Activated gamma-delta T cell treated with Interleukin-2 at 50 U/mL for 16 hours (primary cell): ENCODE measurements around the gene E2F2.

Experiments used
- DNase-seq: peaks from one replicate; pipeline ENCODE4 v3.0.0-alpha.2; 2020

E2F2 gene

DNA sequence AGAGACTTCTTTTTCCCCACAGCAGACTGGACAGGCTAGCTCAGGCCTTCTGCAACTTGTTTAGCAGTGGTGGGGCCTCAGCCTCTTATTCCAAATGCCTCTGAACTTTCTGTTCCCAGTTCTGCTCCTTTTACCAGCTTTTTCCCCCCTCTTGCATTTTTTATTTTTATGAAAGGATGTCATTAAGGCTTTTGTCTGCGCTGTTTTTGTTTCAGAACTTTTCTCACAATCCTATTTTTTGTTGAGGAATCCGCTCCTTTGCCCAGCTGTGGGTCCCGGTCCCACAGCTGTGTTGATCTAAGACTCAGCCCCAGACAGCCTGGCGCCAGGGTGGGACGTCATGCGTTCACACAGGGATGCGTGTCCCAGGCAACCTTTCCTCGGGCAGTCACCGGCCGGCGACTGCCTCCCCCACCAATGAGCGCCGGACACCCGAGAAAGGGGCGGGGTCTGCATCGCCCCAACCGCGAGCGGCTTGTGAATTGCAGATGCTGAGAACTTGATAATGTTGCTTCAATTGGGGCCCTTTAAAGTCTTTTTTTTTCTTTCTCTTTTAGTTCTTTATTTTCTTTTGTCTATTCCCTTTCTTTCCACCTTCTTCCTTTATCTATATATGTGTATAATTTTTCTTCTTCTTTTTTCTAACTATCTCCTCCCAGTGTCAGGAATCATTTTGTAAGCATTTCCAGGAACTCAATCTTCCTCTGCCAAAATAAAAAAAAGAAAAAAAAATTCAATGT, 31.3 kb upstream of the E2F2 start:
- peak; percentile 28 for DNase-seq

DNA sequence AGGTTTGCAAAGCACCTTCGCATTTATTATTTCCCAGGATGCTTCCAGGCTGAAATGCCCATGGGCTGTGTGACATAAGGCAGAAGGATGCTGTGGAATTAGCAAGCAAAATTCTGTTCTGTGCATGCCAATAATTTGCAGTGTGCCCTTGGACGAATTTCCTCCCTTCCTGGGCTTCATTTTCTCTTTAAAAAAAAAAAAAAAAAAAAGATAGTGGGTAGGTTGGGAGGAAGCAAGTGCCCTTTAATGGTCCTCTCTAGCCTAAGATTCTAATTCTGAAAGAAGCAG, 30.7 kb upstream of the E2F2 start:
- DNase-seq, result no peak

DNA sequence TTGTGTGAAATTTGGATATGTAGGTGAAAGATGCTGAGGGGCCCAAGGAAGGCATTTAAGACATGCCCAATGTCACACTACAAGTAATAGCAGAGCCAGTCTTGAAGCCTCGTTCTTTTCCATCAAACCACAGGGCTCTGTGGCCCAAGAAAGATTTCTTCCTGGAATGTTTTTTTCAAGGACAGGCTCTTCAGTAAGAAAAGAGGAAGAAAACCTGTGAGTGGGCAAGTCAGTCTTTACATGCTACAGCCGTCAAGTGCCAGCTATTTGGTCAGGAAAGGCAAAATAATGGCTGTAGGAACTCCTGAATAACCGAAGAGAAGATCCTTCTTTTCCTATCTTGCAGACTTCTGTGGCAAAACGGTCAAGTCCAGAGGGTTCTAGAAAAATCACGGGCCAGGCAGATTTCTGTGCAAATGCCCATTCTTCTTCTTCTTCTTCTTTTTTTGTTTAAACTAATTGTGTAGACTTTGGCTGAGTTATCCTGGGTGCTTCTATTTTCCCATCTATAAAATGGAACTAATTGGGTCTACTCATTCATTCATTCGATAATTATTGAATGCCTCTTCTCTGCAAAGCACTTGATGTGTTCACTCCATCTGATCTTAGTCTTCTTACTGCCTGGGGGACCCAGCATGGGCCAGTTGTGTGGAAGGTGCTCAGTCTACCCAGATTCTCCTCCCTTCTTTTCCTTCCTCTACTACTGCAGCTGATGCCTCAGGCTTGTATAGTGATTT, 30.2 kb upstream of the E2F2 start:
- no peak for DNase-seq

DNA sequence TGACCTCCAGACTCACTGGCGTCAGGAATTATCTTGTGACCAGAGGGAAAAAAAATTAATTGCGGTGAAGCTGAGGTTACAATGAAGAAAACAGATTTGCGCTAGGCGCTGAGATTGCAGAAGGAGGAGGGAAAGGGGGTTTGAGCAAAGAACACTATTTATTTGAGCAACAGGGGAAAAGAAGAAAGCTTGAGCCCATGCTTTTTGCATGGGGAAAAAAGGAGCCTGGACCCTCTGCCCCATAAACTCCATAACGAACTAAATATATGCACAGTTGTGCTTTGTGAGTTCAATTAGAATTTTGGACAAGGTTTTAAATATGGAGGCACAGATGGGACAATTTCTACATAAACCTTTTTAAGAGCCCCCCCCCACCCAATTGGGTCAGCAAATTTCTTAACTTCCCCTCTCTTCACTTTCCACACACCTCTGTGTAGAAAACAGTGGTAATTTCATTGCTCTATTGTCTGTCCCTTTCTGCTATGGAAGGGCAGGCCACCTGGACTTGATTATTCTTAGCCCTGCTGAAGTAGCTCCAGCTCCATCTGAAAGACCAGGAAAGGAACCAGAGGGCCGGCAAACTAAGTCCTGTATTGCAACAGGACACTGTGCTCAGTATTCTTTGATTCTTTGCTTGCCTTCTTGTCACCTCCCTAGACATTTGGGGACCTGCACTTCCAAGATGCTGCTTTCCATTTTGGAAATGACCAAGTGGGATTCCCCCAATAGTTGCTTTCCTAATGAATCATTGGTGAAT, 29.1 kb upstream of the E2F2 start:
- DNase-seq, result no peak

DNA sequence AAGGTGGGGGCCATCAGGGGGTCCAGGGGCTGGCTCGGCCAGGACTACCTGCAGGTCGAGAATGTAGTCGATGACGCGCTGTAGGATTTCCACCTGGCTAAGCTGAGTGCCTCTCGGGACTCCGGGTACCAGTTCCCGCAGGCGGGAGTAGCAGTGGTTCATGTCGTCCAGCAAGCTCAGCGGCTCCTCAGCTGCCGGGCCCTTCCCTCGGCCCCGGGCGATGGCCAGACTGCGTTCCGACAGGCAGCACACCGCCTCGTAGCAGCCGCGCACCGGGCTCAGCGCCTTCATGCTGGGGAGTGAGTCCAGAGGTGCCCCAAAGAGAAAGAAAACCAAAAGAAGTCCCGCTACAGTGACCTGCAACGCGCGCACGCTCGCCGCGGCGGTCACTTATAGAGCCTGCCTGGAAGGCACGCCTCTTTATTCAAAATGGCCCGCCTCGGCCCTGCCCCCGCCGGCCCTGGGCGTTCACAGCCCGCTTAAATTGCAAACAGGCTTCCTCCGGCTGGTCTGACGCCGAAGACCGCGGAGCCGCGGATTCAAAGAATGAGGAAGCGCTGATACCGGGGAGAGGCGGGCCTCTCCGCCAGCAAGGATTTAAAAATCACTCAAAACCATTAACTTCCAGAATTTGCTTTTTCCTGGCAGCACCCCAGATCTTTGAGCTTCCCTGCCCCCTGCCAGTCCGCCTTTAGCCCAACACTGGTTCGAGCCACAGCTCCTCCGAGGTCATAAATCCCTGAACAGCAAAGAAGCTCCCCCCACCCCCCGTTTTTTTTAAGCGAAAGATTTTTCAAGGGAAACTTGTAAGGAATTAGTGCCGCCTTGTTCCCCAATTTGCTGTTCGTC, 28.3 kb upstream of the E2F2 start, which contains the start of gene ID3:
Gene ID3, minus strand, starts transcription at position 366 of the 849 bp plus-strand sequence. Its CDS starts 75 bp downstream, at position 291.
- DNase-seq, result peak; percentile 92

DNA sequence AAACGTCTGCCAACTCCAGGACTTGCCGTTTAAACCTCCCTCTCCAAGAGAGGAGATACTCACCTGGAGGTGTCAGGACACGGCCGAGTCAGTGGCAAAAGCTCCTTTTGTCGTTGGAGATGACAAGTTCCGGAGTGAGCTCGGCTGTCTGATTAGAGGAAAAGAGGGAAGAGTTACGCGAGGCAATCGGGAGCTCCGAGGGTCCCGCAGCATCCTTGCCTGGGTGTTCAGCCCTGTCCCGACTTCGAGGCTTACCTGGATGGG, 27.8 kb upstream of the E2F2 start:
- DNase-seq, result no peak

DNA sequence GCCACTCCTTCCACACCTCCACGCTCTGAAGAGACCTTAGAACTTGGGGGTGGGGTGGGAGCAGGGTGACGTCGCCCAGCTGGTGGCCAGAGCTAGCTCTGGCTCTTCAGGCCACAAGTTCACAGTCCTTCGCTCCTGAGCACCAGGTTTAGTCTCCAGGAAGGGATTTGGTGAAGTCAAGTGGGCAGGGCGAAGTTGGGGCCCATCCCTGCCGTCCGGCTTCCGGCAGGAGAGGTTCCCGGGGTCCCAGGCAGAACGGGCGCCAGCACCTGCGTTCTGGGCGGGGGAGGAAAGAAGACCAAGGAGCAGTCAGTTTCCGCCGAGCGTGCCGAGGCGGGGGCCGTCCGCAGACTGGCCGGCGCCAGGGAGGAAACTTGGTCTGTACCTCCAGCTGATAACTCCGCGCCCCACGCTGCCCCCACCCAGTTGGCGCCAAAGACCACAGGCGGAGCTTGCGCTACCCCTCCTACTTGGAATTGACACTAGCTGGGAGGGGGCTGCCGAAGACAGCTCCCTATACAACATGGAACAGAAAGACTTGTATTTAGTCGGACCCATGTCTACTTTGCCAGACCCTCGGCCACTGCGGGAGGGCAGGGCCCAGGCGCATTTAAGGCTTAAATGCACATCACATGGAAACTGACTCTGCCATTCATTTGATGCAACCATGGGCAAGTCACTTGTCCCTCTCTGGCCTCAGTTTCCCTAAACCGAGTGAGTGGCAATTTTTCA, 27.3 kb upstream of the E2F2 start:
- peak; percentile 16 for DNase-seq

DNA sequence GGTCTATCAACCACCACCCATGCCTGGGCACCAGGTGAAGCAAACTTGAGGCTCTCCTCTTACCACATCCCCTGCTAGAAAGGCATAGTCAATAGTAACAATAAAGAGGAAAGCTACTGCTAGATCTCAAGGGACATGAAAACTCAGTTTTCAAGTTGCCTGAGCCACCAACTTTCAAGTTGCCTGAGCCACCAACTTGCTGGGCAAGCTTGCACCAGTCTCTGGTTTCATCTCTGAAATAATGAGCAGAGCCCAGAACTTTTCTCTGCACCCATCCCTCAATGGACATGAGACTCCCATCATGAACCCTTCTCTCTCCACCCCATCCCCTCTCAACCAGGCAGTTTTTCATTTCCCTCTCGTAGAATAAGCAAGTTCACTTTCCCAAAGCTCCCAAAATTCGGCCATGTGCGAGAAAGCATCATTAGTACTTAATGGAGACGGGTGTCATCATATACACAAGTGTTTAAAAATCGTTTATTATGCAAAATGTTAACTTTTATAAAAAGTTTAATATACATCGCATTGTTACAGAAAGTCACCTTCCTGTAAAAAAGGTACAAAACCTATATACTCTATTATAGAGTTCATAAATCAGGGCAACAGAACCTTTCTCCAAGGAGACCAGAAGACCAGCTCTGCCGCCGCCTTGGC, 26.6 kb upstream of the E2F2 start:
- DNase-seq, result no peak

DNA sequence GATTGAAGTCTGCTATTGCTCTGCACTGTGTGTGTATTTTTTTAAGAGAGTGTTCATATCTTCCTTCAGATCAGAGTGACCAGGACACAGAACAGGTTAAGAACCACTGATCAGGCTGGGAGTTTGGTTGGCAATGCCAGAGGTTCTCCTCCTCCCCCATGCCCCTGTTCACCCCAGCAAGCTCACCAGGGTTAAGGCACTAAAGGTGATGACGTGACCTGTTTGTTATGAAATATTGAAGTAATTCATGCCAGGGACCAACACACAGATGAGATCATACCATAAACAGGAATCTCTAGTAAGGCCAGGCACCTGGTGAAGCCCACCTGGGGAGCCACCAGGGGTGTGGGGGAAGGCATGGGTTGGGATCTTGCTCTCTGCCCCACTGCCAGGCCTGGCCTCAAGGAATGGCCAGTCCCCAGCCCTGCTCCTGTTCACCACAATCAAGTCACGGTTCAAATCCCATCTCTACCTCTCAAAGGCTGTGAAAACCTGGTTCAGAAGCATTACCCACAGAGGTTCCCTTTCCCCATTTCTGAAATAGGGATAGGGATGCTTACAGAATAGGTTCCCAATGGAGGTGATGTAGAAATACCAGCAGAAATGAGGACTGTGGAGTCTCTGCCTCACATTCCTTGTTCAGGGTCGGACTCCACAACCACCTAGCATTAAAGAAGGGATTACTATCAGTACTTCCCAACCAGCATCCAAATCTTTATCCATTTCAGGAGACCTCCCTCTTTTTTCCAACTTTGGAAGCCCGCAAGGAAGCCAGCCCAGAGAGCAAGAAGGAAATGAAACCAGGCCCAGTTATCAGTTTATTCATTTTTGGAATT, 25.8 kb upstream of the E2F2 start:
- no peak for DNase-seq

DNA sequence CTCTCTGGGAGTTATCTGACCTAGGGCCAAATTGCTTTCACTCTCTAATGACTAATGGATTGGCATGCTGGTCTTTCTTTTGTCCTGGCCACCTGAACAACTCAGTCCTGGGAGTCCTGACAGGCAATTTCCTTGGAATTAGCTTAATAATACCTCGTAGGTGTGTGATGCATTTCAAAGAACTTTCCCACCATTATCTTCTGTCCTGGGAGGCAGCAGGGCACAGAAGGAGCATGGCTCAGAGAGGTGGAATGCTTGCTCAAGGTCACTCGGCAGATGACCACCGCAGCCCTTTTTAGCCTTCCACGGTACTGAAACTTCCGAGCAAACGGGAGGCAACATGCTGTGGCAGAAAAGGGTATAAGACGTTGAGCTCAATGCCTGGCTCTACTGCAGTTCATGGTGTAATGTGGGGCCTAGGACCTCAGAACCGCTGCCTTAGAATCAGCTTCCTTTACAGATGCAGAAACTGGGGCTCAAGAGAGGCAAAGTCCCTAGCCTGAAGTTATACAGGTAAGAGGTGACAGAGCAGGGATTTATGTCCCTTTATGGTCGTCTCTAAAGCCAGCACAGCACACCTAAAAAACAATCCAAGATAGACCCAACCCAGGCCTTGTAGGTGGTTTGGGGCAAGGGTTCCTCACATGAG, 25.1 kb upstream of the E2F2 start:
- no peak for DNase-seq

DNA sequence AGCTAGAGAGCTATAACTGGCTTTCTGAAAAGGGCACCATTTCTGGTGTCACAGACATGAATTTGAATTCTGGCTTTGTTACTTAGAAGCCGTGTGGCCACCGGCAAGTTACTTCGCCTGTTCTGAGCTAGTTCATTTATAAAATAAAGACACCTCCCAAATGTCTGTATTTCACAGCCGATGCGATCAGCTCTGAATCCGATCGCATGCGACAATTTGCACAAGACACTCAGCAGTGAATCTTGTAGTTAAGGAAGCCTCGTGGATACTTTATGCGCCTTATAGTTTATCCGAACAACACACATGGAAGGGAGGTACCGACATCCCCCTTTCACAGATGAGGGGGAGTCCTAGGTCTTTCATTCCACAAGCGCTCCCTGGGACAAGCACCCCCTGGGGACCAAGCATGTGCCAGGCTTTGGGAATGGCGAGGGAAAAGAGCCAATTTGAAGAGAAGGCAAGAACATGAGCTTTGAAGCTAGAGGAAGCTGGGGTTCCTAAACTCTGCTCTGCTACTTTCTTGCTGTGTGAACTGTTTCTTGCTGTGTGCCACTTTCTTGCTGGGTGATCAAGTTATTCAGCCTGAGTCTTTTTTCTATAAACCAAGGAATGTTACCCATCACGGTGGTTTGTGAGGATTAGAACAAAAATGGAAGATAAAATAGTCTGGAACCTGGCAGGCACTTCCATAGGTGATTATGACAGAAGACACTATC, 24.4 kb upstream of the E2F2 start:
- DNase-seq, result no peak

DNA sequence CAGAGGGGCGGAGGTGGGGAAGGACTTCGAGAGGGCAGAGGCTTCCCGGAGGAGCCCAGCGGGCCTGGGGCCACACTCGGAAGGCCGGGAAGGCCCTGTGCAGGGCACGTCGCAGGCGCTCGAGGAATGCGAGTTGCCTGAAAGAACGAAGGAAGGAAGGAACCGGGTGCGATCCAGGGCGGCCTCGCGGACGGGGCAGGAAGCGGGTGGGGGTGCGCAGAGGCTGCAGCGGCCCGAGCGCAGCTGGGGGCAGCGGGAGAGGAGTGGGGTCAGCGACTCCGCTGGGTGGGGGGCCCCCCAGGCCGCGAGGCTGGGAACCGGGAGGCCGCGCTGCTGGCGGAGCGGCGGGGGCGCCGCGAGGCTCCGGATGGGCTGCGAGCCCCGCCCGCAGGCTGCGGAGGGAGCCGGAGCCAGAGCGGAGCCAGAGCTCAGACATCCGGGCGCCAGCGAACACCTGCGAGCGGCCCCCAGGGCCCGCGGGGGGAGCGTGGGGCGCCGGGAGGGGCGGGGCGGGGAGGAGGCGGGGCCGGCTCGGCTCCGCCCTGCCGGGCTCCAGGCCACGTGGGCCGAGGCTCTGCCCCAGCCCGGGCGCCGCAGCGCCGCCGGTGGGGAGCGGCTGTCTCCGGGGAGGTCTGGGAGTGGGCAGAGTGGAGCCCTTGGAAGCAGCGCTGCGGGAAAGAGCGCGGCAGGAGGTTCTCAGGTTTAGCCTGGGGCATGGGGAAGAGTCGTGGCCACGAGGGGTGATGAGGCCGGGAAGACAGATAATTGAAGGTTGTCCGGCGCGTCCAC, 23.6 kb upstream of the E2F2 start:
- DNase-seq, result peak; percentile 81

DNA sequence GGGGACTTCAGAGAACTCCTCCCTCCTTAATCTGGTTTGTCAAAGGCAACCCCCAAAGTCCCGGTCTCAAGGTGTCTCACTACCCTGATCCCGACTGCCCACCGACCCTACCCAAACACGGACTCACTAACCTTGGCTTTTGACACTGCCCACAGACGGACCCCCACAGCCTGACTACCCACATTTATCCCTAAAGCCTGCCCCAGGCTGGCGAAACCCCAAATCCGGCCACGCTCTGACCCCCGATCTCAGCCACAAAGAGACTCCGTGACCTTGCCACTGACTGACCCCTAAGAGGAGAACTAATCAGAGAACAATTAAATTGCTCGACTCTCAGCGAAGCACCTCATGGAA, 23.1 kb upstream of the E2F2 start:
- DNase-seq, result no peak

DNA sequence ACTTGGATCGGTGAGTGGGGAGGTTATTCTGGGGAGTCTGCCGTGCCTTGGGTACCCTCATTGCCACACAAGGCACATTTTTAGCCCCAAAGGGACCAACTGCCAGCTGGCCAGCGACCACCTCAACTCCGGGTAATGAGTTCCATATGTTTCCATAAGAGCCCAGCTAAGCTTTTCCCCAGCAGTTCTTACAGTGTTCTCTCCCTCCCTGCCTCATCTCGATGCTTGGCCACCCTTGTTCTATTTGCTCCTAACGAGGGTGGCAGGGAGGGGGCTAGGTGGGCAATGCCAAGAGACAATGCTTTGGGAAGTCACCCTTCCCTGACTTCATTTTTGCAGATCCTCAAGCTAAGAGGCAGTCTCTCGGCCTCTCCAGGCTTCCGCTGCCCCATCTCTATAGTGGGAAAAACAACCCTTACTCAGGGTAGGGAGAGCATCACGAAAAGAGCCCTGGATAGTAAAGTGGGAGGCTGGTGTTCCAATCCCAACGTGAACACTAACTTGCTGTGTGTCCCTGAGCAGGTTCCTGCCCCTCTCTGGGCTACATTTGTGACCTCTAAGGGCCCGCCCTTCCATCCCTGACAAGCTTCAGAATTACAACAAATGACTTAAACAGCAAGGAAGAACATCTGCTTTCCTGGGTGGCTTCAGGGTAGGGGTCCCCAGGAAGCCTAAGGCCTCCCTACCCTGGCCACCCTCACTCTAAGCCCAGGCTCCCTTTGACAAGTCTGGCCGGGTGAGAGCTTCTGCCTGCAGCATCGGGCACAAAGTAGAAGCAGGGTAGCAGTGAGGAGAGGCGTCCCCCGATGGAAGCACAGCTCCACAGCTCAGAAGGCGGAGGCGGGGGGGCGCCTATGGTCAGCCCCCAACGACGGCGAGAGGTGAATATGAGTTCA, 22.4 kb upstream of the E2F2 start:
- no peak for DNase-seq

DNA sequence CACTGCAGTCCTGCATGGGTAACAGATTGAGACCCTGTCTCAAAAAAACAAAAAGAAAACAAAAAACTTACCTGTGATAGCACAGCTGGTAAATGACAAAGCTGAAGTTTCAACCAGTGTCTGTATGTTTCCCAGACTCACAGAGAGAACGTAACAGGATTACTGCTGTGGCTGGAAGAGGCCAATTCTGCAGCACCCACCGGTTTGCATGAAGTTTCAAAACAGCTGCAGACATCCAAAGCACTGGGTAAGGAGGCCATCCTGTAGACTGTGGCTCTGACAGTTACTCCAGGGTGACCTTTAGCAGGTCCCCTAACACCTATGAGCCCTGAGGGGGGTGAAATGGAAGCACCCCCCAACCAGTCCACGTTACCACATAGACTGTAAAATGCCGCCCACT, 20.8 kb upstream of the E2F2 start:
- DNase-seq, result no peak

DNA sequence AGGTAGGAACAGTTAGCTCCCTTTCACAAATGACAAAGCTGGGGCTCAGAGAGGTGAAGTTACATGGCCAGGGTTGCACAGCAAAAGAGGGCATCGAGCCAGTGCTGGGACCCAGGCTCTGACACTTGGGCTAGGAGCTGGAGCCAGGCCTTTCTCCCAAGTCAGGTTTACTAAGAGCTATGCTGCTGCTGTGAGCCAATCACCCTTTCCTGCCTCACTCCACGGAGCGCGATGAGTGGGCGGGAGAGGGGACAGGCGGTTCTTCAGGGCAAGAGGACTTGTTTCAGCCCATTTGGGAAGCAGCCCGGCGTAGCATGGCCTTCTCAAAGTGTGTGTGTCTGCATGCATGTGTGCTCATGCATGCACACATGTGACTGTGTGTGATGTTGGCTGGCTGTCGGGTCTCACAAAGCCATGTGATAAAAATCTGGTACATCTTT, 17.7 kb upstream of the E2F2 start:
- no peak for DNase-seq

DNA sequence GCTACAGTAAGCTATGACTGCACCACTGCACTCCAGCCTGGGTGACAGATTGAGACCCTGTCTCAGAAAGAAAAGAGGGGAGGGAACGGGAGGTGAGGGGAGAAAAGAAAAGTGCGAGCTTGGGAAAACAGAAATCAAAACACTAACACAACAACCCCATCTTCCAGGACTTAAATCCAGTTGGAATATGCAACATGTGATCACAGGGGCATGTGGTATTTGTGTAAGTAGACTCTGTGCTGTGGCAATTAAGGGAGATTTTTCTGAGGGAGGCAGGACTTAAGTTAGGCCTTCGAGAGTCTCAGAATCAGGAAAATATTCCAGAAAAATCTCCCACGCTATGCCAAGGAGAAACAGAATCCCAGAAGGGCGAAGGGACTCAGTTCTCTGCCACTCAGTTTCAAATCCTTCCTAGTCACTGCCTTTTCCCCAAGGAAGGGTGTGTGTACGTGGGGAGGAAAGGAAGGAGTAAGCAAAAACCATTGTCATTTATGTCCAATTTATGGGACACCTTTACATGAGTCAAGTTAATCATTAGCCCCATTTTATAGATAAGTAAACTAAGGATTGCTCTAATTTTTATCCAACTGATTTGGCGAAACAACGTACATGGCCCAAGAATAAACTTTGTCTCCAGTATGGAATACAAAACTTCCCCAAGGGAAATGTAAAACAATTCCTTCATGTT, 16.0 kb upstream of the E2F2 start:
- no peak for DNase-seq
